HepG2 (cell line): ENCODE data around the gene EIF5A2. TPM values are rescaled to one million over a fixed set of nuclear protein-coding genes. Genes with fewer than 3 reads are reported as not detected.

Source experiments
- FOXP4 ChIP-seq: sonication (generic); formaldehyde crosslinking; IDR thresholded peaks from 2 replicates; pipeline ENCODE4 v1.4.0; 2020; ENCODE audit warnings: missing genetic modification reagents
- JDP2 ChIP-seq: sonication (generic); formaldehyde crosslinking; IDR thresholded peaks from 2 replicates; pipeline ENCODE4 v1.8.1; 2022; ENCODE audit warnings: missing genetic modification reagents, borderline replicate concordance
- MAZ ChIP-seq, 2 experiments: sonication (generic) in 1 of 2; formaldehyde crosslinking in 1 of 2; IDR thresholded peaks; 2 replicates each; pipeline versions ENCODE4 v1.5.0 to v1.6.1; 2012 to 2020; ENCODE audit warnings: low read depth in 2 of 2, mild to moderate bottlenecking in 2 of 2, borderline replicate concordance in 1 of 2, improper control_type of control experiment in 1 of 2, low read length in 1 of 2, missing genetic modification reagents in 1 of 2, moderate library complexity in 1 of 2
- NFE2L1 ChIP-seq: sonication (generic); formaldehyde crosslinking; IDR thresholded peaks from 2 replicates; pipeline ENCODE4 v1.4.0; 2020; ENCODE audit warnings: missing genetic modification reagents, mild to moderate bottlenecking, borderline replicate concordance
- PITX1 ChIP-seq: sonication (generic); formaldehyde crosslinking; IDR thresholded peaks from 2 replicates; pipeline ENCODE4 v1.5.1; 2020; ENCODE audit warnings: mild to moderate bottlenecking, missing genetic modification reagents
- POGK ChIP-seq: sonication (generic); formaldehyde crosslinking; conservative IDR thresholded peaks from 2 replicates; pipeline ENCODE4 v1.8.0; 2022; ENCODE audit warnings: mild to moderate bottlenecking, moderate library complexity, missing genetic modification reagents
- RAD51 ChIP-seq: fragments of 450-650 bp; IDR thresholded peaks from 2 replicates; pipeline ENCODE4 v1.6.1; 2016; ENCODE audit warnings: borderline replicate concordance
- RFX3 ChIP-seq: IDR thresholded peaks from 2 replicates; pipeline ENCODE4 v1.6.1; 2016; ENCODE audit warnings: missing biosample characterization, missing genetic modification reagents
- SNAPC2 ChIP-seq: sonication (generic); formaldehyde crosslinking; IDR thresholded peaks from 2 replicates; pipeline ENCODE4 v1.8.1; 2022; ENCODE audit warnings: mild to moderate bottlenecking, missing genetic modification reagents
- U2AF2 ChIP-seq: fragments of 200-400 bp; formaldehyde crosslinking; IDR thresholded peaks from 2 replicates; pipeline ENCODE4 v1.6.1; 2017; ENCODE audit warnings: low read depth, mild to moderate bottlenecking, low read length
- ZFP36L1 ChIP-seq: sonication (generic); formaldehyde crosslinking; IDR thresholded peaks from 2 replicates; pipeline ENCODE4 v1.8.0; 2022; ENCODE audit warnings: mild to moderate bottlenecking, missing genetic modification reagents, moderate library complexity
- ZGPAT ChIP-seq: IDR thresholded peaks from 2 replicates; pipeline ENCODE4 v1.6.1; 2016; ENCODE audit warnings: mild to moderate bottlenecking
- ZNF230 ChIP-seq: sonication (generic); formaldehyde crosslinking; IDR thresholded peaks from 2 replicates; pipeline ENCODE4 v1.4.0; 2020; ENCODE audit warnings: mild to moderate bottlenecking, missing genetic modification reagents
- ZNF367 ChIP-seq: sonication (generic); formaldehyde crosslinking; IDR thresholded peaks from 2 replicates; pipeline ENCODE4 v1.4.0; 2020; ENCODE audit warnings: missing genetic modification reagents, borderline replicate concordance
- ZNF468 ChIP-seq: sonication (generic); formaldehyde crosslinking; IDR thresholded peaks from 2 replicates; pipeline ENCODE4 v1.8.0; 2022; ENCODE audit warnings: mild to moderate bottlenecking, moderate library complexity, missing genetic modification reagents
- ZNF484 ChIP-seq: sonication (generic); formaldehyde crosslinking; IDR thresholded peaks from 2 replicates; pipeline ENCODE4 v1.5.1; 2020; ENCODE audit warnings: mild to moderate bottlenecking, low read depth, missing genetic modification reagents, borderline replicate concordance
- ZNF543 ChIP-seq: sonication (generic); formaldehyde crosslinking; IDR thresholded peaks from 2 replicates; pipeline ENCODE4 v1.4.0; 2020; ENCODE audit warnings: mild to moderate bottlenecking, missing genetic modification reagents
- ZNF615 ChIP-seq: sonication (generic); formaldehyde crosslinking; IDR thresholded peaks from 2 replicates; pipeline ENCODE4 v1.5.0; 2020; ENCODE audit warnings: mild to moderate bottlenecking, missing genetic modification reagents, borderline replicate concordance
- ZNF616 ChIP-seq: sonication (generic); formaldehyde crosslinking; IDR thresholded peaks from 2 replicates; pipeline ENCODE4 v1.5.0; 2020; ENCODE audit warnings: low read depth, mild to moderate bottlenecking, missing genetic modification reagents
- ZSCAN21 ChIP-seq: sonication (generic); formaldehyde crosslinking; IDR thresholded peaks from 2 replicates; pipeline ENCODE4 v1.8.0; 2022; ENCODE audit warnings: mild to moderate bottlenecking, missing genetic modification reagents, moderate library complexity, borderline replicate concordance
- polyA plus RNA-seq, 8 experiments: library from polyadenylated mRNA; depleted of rRNA in 3 of 8; stranded (reverse) in 7 of 8; unstranded in 1 of 8; fragments of >200 nt; fragmentation: Illumina TruSeq in 4 of 8; extraction: Trizol in 4 of 8; gene quantifications; 2 replicates each; pipeline versions ENCODE4 v1.2.1 to v1.2.3, GENCODE V29; 2011 to 2016; ENCODE audit warnings: low read depth in 4 of 8, missing spikeins in 1 of 8, mixed read lengths in 1 of 8; ENCODE audit not compliant: insufficient read depth in 1 of 8
- total RNA-seq, 5 experiments: library from RNA; depleted of rRNA; stranded (reverse); fragments of >200 nt; fragmentation: Illumina TruSeq; extraction: Trizol; gene quantifications; 2 replicates each; pipeline ENCODE4 v1.2.3, GENCODE V29; 2016; ENCODE audit warnings: low read depth in 1 of 5
- TF ChIP-seq, protein P1 (sequence below): sonication (generic); formaldehyde crosslinking; IDR thresholded peaks from 2 replicates; pipeline ENCODE4 v1.4.0; 2020; ENCODE audit warnings: mild to moderate bottlenecking, missing genetic modification reagents, borderline replicate concordance

The EIF5A2 gene
- total and polyA plus RNA-seq, 2 of the 13 experiments (the other 11 are each of a cell fraction or from before 2014, with no cell fraction given), result 3.5 to 9.4 TPM

GRCh38 chr3:170869645-170870593 lies 38.5 kb downstream of the EIF5A2 start, which contains the start of gene RPL22L1 (continued):
- peak; percentile 96 for TF ChIP-seq POGK (CRISPR knock-in tag)
- TF ChIP-seq, protein P1, sequence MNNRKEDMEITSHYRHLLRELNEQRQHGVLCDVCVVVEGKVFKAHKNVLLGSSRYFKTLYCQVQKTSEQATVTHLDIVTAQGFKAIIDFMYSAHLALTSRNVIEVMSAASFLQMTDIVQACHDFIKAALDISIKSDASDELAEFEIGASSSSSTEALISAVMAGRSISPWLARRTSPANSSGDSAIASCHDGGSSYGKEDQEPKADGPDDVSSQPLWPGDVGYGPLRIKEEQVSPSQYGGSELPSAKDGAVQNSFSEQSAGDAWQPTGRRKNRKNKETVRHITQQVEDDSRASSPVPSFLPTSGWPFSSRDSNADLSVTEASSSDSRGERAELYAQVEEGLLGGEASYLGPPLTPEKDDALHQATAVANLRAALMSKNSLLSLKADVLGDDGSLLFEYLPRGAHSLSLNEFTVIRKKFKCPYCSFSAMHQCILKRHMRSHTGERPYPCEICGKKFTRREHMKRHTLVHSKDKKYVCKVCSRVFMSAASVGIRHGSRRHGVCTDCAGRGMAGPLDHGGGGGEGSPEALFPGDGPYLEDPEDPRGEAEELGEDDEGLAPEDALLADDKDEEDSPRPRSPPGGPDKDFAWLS (CRISPR knock-in tag), result no peak
- TF ChIP-seq SNAPC2 (CRISPR knock-in tag), result peak; percentile 83; the same call in 1 of the 2 replicates
- TF ChIP-seq ZNF616 (CRISPR knock-in tag), result no peak
- peak; percentile 66; the same call in 1 of the 2 replicates for TF ChIP-seq PITX1 (CRISPR knock-in tag)
- TF ChIP-seq RFX3 (CRISPR knock-in tag), result peak; percentile 72
- TF ChIP-seq RAD51, result no peak
- TF ChIP-seq FOXP4, result peak; percentile 5
- TF ChIP-seq ZNF367 (CRISPR knock-in tag), result 0 out of 2 replicates have a peak, but pooled peaks have one; percentile 11
- no peak for TF ChIP-seq JDP2
- peak; percentile 42; the same call in 1 of the 2 replicates for TF ChIP-seq ZSCAN21 (CRISPR knock-in tag)
- no peak for TF ChIP-seq ZFP36L1 (CRISPR knock-in tag)
- peak; percentile 26; the same call in 1 of the 2 replicates for TF ChIP-seq NFE2L1 (CRISPR knock-in tag)
- peak; percentile 34; the same call in 1 of the 2 replicates for TF ChIP-seq ZNF230
- no peak for TF ChIP-seq ZNF468 (CRISPR knock-in tag)
- no peak for TF ChIP-seq ZNF615 (CRISPR knock-in tag)
- TF ChIP-seq ZNF484, result no peak
- peak; percentile 82 for TF ChIP-seq ZGPAT (CRISPR knock-in tag)
- TF ChIP-seq MAZ (IDR thresholded peaks at IDR 0.05; ENCODE audit: borderline replicate concordance, low read depth, low read length), result 0 out of 2 replicates have a peak, but pooled peaks have one; percentile 16
- peak; percentile 77 for TF ChIP-seq MAZ (CRISPR knock-in tag; IDR thresholded peaks at IDR 0.05; ENCODE audit: low read depth)
- peak; percentile 76; the same call in 1 of the 2 replicates for TF ChIP-seq ZNF543 (CRISPR knock-in tag)
- no peak for TF ChIP-seq U2AF2
